HG03139 (cell line): ENCODE data around the gene KIF17.

ENCODE experiments used
- ATAC-seq: cut with Tn5 transposase; IDR thresholded peaks from one replicate; pipeline ENCODE4 v1.9.1; 2021; ENCODE audit not compliant: unreplicated experiment

The KIF17 gene

GRCh38 chr1:20711285-20712214 is 6.3 kb downstream of the KIF17 start:
- ATAC-seq = no peak

- ATAC-seq = no peak
Measured at GRCh38 chr1:20710469-20711284, 7.1 kb downstream of the KIF17 start.

- ATAC-seq = no peak
Measured at GRCh38 chr1:20709868-20710267, 7.9 kb downstream of the KIF17 start.

DNA sequence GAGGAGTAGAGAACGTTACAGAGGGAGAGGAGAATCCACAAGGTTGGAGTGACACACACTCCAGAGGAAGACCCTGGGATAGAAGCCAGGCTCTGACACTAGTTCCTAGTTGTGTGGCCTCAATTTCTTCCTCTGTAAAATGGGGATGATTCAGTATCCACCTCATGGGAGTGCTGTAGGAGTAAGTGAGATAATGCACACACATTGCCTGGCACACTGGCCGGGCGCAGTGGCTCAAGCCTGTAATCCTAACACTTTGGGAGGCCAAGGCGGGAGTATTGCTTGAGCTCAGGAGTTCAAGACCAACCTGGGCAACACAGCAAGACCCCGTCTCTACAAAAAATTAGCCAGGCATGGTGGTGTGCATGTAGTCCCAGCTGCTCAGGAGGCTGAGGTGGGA is 8.9 kb downstream of the KIF17 start:
- no peak for ATAC-seq

GRCh38 chr1:20708057-20708456 is 9.8 kb downstream of the KIF17 start:
- ATAC-seq = no peak

DNA sequence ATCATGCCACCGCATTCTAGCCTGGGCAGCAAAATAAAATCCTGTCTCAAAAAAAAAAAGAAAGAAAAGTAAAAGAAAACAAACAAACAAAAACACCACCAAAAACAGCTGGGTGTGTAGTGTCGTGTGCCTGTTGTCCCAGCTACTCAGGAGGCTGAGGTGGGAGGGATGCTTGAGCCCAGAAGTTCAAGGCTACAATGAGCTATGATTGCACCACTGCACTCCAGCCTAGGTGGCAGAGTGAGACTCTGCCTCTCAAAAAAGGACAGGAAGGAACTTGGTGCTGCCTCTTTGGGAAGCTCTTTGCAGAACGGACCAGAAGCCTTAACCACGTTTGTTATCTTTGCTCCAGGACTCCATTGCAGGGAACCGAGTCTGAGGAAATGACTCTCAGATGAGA is 11.0 kb downstream of the KIF17 start:
- ATAC-seq = no peak

DNA sequence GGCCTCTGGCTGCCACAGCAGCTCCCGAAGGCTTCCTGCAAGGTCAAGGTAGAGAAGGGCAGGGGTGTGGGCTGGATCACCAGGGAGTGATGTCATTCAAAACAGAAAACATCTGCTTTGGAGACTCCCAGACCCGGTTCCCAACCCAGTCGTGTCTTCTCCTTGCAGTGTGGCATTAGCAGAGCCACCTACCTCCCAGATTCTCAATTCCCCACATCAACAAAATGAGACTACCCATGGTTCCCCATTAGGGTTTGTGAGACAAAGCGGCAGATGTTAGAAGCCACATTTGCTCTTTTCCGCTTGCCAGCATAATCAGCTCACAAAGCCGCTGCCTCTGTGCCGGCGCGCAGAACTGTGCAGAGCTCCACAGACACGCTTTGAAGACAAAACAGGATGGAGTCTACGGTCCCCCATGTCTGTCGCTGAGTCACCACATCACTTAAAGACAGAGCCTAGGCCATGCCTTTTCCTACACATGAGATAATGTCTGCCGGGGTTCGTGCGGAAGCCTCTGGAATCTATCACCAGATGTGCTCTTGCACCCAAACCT is 12.5 kb downstream of the KIF17 start:
- ATAC-seq = no peak

DNA sequence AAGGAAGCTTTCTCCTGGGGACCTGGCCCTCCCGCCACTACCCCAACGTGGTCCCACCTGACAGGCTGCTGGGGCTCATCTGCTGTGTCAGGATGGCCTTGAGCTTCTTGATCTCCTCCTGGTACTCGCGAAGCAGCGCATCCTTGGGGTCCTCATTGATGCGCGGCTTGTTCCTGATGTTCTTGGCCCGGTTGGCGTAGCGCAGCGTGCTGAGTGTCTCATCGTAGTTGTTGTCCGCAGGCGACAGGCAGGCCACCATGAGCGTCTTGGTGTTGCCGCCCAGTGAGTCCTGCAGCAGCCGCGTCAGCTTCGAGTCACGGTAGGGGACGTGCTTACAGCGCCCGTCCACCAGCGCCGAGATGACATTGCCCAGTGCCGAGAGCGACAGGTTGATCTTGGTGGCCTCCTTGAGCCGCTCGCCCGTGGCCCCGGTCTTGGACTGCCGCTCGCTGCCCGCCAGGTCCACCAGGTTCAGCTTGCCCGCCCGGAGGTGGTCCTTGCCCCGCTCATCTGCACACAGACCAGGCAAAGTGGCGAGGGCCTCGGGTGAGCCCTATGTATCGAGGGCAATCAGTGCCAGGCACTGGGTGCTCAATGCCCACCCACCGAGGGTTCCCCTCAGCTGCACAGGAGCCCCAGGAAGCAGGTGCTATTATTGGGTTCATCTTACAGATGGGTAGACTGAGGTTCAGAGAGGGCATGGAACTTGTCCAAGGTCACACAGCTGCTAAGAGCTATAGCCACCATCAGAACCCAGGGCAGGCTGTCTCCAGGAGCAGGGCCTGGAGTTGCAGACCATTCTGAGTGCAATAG is 13.2 kb downstream of the KIF17 start:
- ATAC-seq = no peak

- no peak for ATAC-seq
Measured at GRCh38 chr1:20703124-20703756, 14.6 kb downstream of the KIF17 start.

GRCh38 chr1:20702416-20702815 is 15.4 kb downstream of the KIF17 start:
- ATAC-seq = no peak

- no peak for ATAC-seq
Measured at GRCh38 chr1:20701847-20702246, 16.0 kb downstream of the KIF17 start.

DNA sequence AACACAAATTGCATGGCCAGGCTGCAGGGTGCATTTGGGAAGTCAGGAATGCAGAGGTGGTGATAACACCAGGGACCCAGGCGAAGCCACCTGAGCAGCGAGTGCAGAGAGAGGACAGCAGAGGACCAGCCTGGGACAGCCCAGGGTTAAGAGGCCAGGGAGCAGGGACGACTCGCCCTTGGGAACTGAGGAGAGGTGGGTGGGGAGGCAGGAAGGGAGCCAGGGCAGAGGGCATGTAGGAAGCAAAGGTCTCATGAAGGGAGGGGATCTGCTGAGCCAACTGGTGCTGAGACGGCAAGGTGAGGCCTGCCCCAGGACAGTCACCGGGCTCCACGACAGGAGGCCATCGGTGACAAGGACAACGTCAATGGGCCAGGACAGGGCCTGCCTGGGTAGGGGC is 16.4 kb downstream of the KIF17 start:
- no peak for ATAC-seq

DNA sequence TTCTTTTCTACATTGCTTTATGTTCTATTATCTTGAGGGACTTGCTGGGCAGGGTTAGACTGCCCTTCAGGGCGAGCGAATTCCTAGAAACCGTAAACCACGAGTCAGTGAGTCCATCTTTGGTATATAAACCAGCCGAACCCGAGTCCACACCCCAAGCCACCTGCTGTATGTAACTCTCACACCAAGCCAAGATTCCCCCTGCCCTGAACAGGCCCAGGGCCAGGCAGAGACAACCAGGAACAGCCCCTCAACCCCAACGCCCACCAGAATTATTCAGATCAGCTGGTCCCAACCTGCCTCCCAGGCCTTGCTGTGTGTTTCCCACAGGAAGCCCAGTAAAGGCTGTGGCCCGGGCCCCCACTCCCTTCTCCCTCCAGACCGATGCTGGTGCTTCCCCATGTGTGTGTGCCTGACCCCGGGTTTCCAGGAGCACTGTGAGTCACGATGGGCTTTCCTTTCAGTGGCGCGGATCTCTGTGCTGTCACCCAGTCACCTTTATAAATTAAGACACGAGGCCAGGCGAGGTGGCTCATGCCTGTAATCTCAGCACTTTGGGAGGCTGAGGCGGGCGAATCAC is 17.1 kb downstream of the KIF17 start:
- ATAC-seq = no peak

DNA sequence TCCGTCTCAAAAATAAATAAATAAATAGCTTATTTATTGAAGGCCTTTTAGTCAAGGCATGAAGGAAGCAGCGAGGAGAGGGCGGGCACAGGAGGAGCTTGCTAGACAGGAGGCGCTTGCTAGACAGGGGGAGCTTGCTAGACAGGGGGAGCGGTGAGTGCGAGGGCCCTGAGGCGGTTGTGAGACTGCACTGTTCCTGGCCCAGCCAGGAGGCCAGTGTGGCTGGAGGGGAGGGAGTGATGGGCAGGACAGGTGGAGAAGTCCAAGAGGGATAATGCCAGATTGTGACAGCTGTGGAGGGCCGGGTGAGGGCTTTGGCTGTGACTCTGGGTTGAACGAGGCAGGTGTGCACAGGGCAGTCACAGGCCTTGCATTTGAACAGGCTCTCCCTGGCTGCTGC is 18.2 kb downstream of the KIF17 start:
- no peak for ATAC-seq

DNA sequence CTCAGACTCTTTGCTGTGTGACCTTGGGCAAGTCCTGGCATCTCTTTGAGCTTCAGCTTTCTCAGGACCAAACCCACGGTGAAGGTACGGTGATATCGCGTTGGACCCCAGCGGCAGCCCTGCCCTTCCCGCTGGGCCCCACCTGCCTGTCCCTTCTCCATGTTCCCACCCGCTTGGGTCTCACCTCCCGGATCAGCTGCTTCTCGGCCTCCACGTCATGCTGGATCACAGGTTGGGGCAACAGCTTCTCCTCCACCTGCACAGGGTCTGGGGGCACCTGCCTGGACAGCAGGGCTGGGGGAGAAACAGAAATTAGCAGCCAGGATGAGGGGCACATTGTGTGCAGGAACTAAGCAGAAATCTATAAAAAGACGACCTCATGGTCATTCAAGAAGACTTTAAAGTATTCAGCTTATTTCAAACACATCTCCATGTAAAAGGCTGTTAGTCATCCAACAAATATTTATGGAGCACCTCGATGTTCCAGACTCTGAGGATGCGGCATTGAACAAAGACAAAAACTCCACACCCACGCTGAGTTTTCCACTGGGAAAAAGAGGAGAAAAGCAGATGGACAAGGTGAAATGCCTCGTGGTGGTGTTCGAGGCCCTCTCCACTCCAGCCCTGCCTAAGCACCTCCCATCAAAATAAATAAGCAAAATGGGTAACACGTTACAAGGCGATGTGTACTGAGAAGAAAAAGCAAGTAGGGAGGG is 19.5 kb downstream of the KIF17 start:
- no peak for ATAC-seq

GRCh38 chr1:20697563-20697962 is 20.2 kb downstream of the KIF17 start:
- no peak for ATAC-seq

- ATAC-seq = peak; percentile 62
Measured at GRCh38 chr1:20696397-20697333, 21.1 kb downstream of the KIF17 start.

DNA sequence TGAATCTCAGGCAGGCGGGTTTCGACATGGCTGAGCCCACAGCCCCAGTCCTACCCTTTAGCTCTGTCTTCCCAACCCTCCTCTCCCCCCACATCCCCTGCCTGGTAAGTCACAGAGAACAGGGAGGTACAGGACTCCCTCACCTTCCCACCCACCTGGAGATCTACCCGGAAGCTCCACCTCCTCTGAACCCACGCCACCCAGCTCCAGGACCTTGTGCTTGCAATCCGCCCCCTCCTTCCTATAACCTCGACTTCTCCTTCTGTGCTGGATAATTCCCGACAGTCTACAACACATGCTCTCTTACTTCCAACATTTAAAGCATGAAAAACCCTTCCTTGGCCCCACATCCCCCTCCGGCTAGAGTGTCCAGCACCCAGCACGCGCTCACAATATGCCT is 22.3 kb downstream of the KIF17 start:
- ATAC-seq = no peak
